Measurements from ENCODE around the gene ZBTB5.

ZBTB5 gene

DNA sequence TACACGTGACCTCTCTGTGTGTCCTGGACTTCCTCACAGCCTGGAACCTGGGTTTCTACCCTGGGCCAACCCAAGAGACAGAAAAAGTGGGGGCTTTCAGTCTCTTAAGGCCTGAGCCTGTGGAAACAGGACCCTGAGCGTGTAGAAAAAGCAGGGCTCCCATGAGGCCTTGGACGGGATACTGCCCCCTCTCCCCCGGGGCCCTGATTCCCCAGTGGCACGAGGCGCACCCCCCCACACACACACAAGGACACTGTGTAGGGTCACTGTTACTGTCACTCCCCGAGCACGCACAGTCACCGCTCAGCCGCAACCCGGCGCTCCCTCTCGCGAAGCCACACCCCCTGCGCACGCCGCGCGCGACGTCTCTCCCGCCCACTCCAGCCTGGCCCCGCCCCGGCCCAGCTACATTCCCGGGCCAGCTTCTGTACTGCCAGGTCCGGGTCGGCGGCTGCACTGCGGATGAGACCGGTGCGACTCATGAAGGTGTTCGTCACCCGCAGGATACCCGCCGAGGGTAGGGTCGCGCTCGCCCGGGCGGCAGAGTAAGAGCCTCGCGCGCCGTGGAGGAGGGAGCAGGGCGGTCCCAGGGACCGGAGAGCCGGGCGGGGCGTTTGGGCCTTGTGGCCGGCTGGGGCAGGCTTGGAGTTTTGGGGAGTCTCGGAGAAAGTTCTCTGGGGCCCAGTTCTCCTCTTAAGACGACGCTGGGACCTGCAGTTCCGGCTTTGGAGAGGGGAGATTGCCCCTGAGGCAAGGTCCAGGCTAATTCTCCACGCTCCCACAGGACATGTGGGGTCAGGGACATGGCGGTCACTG is 42.8 kb downstream of the ZBTB5 start, which contains the start of gene GRHPR:
TSS of gene GRHPR (plus strand) at position 408 of the 816 bp plus-strand sequence. CDS start at position 463, 55 bp downstream.
- DNase-seq = peak; percentile 84

DNA sequence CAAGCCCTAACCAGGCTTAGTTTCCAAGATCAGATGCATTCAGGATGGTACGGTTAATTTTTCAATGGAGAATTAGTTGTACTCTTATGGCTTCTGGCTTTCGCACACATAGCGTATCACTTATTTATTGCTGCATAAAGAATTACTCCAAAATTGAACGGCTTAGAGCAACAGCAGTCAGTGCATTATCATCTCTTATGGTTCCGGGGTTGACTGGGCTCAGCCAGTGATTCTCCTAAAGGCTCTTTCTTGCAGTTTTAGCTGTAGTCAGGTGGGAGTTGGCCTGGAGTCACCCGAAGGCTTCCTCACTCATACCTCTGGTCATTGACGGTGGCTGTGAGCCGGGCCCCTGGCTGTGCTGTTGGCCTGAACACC is 43.3 kb downstream of the ZBTB5 start:
- DNase-seq = no peak

DNA sequence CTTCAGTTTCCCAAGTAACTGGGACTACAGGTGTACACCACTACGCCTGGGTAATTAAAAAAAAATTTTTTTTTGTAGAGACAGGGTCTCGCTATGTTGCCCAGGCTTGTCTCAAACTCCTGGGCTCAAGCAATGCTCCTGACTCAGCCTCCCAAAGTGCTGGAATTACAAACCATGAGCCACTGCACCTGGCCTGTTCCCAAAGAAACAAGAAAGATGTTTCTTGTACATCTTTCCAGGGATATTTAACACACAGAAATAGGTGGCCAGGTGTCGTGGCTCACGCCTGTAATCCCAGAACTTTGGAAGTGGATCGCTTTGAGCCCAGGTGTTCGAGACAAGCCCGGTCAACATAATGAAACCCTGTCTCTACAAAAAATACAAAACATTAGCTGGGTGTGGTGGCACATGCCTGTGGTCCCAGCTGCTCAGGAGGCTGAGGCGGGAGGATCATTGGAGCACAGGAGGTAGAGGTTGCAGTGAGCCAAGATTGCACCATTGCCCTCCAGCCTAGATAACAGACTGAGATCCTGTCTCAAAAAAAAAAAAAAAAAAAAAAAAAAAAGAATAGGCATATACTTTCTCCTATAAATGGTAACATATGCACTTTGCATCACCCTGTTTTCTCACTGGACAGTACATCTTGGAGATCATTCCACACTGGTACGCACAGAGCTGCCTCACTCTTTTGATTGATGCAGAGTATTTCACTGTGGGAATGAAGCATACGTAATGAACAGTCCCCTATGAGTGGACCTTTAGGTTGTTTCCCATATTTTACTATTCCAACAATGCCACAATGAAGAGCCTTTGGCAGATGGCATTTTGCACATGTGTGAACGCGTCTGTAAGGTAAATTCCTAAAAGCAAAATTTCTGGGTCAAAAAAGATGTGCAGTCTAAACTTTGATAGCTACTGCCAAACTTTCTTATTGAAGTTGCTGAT is 44.7 kb downstream of the ZBTB5 start:
- DNase-seq = no peak

DNA sequence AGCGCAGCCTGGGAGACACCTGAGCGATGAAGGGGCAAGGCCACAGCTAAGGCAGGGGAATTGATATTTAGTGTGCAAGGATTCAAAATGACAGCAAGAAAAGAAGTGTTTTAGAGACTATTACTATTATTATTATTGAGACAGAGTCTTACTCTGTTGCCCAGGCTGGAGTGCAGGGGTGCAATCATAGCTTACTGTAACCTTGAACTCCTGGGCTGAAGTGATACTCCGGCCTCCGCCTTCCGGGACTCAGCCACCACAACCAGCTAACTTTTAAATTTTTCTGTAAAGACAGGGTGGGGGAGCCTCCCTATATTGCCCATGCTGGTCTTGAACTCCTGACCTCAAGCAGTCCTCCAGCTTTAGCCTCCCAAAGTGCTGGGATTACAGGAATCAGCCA is 46.0 kb downstream of the ZBTB5 start:
- DNase-seq = no peak

DNA sequence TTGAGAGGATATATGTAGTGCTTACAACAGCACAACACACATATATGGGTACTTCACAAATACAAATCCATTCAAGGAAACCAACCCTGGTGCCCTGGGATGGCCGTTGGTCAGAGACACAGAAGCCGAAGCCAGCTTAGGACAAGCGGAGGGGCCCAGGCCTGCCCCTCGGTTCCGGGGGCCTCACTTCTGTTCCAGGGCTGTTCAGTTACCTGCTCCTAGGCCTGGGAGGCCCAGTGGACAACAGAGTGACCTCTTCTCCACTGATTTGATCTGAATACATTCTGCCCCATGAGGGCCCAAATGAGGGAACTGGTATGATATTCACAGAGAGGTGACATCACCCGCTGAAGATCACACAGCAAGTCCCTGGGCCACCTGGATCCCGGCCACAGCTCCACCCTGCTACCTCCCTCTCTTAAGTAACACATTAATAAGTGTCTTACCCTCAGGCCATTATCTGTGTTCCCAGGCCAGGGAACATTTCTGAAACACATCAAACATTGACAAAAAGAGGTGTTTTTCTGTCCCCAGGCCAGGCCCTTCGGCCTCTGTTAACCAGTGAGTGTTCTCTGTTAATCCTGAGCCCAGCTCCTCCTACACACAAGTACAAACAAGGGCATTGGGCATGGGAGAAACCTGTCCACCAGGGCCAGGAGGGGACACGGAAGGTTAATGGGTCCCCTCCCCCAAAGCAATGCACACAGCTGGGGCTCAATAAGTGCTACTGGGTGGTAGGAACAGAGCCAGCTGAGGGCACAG is 47.2 kb downstream of the ZBTB5 start:
- no peak for DNase-seq

DNA sequence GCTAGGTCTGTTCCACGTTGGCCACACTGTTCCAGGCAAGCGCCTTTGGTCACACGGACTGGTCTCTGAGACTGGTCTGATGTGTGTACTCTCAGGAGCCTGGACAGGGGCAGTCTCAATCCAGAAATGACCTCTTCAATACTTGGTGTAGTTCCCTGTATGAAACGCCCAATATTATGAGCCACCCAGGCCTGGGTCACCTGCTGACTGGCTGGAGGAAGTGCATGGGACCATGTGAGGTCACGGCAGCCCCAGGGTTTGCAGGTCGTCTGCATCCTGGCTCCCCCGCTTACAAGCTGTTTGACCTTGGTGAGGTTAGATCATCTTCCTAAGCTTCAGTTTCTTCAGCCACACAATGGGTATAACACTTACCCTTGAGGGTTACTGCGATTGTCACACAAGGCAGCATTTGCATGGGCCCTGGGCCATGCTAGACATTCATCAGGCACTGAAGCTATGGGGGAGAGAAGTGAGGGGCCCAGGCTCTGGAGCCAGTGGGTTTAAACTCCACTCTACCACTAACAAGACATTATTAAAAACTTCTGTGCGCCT is 47.9 kb downstream of the ZBTB5 start:
- no peak for DNase-seq

DNA sequence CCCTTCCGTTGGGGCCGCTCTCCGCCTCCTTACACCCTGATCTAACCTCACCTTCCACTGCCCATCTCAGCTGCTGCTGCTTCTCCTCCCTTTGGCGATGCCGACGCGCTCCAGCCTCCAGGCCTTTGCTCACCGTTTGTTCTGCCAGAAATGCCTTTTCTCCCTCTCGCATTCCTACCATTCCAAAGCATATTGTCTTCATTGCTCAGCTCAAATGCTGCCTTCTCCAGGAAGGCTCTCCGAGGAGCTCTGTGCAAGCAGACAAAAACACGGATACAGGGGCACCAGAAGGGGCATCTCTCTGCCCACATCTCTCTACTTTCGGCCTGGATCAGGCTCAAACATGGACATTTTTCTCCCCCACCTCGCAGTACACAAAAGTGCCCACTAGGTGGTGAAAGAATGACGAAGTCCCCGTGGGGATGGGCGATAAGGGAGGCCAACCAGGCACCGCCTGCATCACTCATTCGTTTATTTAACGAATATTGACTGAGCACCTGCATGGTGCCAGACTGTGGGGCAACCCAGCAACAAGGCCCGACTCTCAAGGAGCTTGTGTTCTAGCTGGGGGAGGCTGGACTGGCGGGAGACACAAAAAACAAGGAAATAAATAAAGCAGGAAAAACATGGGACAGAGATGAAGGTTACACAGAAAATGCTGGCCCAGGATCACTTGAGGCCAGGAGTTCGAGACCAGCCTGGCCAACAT is 50.1 kb downstream of the ZBTB5 start:
- peak; percentile 65 for DNase-seq

DNA sequence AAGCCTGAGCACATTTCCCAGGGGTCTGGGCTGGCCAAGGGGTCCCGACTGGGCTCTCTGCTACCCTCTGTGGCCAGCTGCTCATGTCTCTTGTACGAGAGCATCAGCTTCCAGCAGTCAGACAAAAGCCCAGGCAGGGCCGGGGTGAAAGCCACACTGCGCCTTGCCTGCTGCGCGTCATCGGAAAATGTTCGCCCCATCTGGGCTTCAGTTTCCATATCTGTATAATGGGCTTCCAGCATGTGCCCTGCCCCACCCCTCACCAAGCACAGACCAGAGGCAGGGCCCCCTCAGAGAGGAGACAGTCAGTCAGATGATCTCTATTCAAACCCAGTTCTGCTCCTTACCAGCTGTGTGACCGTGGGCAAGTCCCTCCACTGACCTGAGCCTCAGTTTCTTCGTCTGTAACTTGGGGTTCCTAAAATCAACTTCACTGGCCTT is 50.7 kb downstream of the ZBTB5 start:
- DNase-seq = no peak

DNA sequence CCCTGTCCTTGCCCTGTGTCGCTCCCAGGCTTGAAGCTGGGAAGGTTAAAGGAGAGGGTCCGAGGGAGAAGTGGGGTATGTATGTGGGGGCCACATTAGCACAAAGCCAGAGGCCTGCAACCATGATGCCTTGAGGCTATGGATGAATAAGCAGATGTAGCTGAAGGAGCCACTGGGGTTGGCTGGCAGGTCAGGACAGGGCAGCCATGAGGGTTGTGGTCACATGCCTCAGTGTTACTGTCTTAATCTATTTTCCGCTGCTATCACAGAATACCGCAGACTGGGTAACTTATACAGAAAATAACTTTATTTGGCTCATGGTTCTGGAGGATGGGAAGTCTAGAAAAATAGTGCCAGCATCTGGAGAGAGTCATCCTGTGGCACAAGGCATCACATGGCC is 51.9 kb downstream of the ZBTB5 start:
- no peak for DNase-seq

DNA sequence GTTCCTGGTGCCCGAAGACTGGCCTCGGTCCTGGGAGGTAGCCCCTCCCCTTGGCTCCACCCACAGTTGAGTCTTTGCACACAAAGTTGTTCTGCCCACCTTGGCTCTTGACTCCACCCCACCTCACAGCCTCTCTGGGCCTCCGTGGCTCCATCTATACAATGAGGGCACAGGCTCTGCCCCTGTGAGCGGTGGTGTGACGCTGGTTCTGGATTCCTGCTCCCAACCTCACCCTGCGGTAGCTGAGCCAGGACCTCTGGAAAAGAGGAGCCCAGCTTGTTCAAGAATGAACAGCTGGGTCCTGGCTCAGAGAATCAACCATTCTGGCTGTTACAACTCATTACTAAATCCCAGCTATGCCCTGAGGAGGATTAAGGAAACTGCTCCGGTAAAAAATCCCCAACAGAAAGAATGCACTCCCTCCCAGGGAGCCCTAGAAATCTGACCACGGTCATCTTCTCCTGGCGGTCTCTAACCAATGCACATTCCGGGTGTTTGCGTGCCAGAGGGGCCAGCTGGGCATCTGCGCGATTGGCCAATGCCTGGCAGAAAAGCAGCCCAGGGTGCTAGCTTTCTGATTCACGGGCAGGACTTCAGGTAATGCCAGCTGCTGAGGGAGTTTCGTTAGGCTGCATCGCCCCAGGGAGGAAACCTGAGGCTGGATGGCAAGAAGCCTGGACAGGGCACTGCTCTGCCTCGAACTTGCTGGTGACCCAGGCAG is 52.7 kb downstream of the ZBTB5 start:
- no peak for DNase-seq

DNA sequence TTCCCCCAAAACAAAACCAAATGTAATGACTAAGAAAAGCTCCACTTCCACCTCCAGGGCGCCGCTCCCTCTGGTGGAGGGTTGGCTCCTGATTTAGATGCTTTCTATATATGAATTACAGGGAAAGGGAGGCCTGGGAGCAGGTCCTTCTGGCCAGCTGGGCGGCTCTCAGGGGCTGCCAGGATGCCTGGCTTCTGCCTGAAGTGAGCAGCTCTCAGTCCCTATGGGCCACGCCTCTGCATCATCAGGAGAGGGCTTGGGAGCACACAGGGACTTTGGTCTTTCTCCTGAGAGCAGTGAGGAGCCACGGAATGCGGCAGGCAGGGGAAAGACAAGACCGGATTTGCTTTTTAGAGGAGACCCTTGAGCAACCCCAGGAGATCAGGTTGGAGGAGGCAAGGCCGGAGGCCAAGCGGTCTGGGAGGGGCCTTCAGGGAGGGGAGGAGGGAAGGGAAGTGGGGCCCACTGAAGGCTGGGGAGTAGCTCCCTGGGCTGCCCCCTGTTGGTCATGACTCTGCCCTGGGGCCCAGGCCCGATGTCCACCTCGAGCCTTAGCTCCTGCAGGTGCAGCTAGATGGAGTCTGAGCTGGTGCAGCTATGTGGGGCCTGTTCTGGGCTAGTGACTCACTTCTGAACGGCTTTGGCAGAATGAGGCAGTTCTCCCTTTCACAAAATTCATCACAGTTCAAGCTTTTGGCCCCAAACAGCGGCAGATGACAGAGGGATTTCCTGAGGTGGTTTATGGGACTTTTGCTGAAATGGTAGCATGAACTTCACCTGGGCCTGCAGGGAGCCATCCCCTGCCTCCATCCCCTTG is 54.1 kb downstream of the ZBTB5 start:
- DNase-seq = no peak

DNA sequence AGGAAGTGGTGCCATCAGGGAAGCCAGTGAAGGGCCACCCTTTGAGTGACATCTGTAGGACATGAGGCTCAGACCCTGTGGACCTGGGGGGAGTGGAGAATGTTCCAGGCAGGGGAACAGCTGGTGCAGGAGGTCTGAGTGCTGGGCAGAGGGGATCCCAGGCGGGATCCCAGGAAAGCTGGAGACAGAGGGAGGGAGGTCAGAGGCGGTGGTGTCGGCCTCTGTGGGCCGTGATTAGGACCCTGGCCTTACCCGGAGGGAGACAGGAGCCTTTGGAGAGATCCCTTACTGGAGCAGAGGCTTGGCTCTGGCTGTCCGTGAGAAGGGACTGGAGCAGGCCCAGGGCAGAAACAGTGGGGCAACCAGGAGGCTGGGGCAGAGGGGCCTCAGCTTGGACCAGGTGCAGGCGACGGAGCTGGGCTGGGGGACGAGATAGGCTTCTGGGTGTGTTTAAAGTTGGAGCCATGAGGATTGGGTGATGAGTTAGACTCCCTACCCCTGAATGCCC is 54.8 kb downstream of the ZBTB5 start:
- DNase-seq = no peak

DNA sequence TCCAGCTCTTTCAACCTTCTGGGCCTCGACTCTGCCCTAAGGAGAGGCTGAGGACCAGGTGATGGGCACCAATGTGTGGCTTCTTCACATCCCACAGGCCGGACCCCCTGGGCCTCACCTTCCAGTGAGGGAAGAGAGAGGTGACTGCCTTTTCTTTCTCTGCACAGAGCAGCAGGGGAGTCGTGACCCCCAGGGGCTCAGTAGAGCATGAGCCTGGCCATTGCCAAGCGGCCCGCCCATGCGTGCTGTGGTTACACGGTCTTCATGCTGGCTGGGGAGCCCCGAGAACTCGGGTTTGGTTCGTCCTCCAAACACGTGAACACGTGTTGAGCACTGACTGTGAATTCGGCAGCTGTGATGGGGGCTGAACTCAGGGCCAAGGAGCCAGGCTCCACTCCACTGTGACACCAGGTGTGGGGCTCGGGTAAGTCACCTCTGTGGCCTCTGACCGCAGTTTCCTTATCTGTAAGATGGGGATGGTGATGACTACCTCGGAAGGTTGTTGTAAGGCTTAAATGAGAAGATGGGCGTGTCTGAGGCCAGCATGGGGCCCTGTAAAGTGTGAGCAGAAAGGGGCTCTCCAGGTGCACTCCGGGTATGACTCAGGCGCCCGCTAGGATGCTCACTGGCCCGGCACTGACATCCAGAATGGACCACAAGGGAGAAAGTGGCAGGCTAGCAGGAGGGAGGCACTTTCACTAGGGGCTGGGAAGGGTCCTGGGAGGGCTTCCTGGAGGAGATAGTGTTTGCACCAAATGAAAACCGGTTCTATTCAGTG is 56.1 kb downstream of the ZBTB5 start:
- no peak for DNase-seq

DNA sequence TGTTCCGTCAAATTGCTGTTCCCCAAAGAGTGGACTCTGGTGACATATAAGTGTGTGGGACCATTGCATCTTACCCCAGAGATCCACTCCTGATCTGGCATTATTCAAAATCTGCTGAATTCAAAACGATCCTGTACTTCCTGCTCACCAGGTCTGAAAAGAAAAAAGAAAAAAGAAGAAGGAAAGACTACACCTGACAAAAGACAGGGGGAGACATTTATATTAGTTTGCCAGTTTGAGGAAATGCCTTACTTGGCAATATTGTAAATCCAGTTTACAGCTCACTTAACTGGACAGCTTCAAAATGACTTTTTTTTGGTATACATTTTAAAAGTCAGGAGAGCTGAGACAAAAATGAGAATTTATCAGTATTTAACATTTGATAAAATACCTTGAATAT is 57.8 kb downstream of the ZBTB5 start:
- DNase-seq = no peak

DNA sequence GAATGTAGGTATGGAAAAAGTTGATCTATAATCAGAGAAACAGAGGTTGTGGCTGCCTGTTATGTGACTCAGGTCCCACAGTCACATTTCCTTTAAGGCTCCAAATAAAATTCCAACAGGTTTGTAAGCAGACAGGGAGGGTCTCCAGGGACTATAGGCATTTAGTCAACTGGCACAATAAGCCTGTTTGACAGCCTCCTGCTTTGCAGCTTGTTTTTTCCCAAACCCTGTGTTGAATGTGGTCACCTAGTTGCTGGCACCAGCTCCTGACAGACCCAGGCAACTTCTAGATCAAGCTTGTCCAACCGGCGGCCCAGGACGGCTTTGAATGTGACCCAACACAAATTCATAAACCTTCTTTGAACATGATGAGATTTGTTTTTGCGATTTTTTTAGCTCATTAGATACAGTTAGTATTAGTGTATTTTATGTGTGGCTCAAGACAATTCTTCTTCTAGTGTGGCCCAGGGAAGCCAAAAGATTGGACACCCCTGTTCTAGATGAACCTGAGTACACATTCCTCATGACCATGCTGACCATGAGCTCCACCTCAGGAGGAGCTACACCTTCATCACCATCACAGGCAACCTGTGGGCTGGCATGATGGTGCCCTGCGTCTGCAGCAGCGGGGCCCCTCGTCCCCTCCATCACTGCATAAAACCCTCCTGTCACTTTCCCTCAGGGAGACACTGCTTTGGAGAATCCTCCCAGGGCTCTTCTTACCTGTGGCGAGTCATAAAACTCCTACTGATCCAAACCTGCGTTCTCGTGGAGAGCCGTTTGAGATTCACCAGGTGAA is 58.4 kb downstream of the ZBTB5 start:
- DNase-seq = no peak

DNA sequence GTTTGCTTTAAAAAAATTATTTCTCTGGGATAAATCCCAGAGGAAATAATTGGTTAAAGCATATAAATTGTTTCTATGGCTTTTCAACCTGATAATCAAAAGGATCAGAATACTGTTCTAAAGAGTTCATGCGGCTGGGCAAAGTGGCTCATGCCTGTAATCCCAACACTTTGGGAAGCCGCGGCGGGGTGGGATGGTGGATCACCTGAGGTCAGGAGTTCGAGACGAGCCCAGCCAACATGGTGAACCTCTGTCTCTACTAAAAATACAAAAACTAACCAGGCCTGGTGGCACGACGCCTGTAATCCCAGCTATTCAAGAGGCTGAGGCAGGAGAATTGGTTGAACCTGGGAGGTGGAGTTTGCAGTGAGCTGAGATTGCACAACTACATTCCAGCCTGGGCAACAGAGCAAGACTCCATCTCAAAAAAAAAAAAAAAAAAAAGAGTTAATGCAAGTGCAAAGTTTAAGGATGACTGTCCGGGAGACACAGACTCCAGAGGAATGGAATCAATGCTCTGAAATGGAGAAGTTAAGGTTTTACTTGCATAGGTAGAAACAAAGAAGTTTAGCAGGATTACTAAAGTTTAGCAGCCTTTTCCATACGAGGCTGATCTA is 59.4 kb downstream of the ZBTB5 start:
- DNase-seq = no peak

DNA sequence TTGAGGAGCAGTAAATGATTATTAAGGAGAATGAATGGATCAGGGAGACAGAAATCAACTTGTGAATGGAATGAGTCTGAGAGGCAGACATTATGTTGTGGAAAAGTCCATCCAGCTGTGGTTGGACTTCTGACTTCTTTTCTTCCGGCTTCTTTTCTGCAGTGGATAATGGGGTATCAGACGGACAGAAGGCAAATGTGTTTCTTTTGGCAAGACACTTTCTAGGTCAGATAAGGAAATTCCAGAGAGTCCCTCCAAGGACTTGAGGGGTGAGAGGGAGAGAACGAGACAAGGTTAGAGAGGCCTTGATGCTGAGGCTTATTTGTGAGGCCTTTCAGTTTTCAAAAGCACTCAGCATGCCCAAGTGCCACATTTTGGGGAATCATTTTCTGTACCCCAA is 59.9 kb downstream of the ZBTB5 start:
- DNase-seq = no peak

DNA sequence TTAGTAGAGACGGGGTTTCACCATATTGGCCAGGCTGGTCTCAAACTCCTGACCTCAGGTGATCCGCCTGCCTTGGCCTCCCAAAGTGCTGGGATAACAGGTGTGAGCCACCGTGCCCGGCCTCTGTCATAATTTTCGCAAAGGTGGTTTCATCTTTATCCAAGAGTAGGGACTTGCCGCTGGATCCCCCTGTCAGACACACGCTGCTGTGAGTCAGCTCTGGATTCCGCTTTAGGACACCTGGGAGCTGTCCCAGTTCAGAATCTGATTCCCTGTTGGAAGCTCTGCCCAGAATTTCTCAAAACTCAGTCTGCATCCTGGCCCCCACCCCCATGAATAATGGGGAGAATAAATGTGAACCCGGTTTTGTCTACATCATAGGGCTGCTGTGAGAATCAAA is 60.7 kb downstream of the ZBTB5 start:
- DNase-seq = no peak

Data from NCI-H1092 treated with DMSO at 0.1 percent for 48 hours (cell line).